Esophagus squamous epithelium (tissue), 5 donors: ENCODE data around the gene SLC22A31. TPM values are rescaled to one million over a fixed set of nuclear protein-coding genes. Genes with fewer than 3 reads are reported as not detected.

Experiments used
- DNase-seq: peaks from one replicate; lab custom pipeline; 2025; lab: John Stamatoyannopoulos, UW
- H3K27ac ChIP-seq, 4 donors: fragments of 200-600 bp; sonication (generic); one replicate each; pipeline ENCODE4 v1.5.1; 2016 to 2019; ENCODE audit warnings: mild to moderate bottlenecking in 1 of 4
- H3K27me3 ChIP-seq, 4 donors: fragments of 200-600 bp; sonication (generic); 1 replicate in 3 of 4; 2 replicates in 1 of 4; pipeline versions ENCODE4 v1.5.1 to v1.6.0; 2017 to 2021; ENCODE audit warnings: antibody characterized with exemption in 1 of 4
- H3K36me3 ChIP-seq, 3 donors: fragments of 200-600 bp; sonication (generic); one replicate each; pipeline ENCODE4 v1.5.1; 2016 to 2019
- H3K4me1 ChIP-seq, 3 donors: fragments of 200-600 bp; sonication (generic); one replicate each; pipeline ENCODE4 v1.5.1; 2017 to 2019
- H3K4me3 ChIP-seq, 4 donors: fragments of 200-600 bp; sonication (generic); 1 replicate in 3 of 4; 2 replicates in 1 of 4; pipeline ENCODE4 v1.5.1; 2016 to 2019; ENCODE audit warnings: mild to moderate bottlenecking in 2 of 4, moderate library complexity in 1 of 4
- H3K9me3 ChIP-seq, 3 donors: fragments of 200-600 bp; sonication (generic); one replicate each; pipeline ENCODE4 v1.5.1; 2016 to 2019
- CTCF ChIP-seq, 6 experiments: fragments of 450-650 bp in 4 of 6; fragments of 200-600 bp in 2 of 6; sonication (generic) in 2 of 6; IDR thresholded peaks; one replicate each; pipeline ENCODE4 v1.5.1; 2016 to 2019; ENCODE audit warnings: antibody characterized with exemption in 6 of 6, mild to moderate bottlenecking in 4 of 6, moderate library complexity in 4 of 6
- POLR2A ChIP-seq, 4 donors: fragments of 450-650 bp; IDR thresholded peaks; one replicate each; pipeline ENCODE4 v1.6.1; 2017; ENCODE audit warnings: antibody characterized with exemption in 4 of 4, mild to moderate bottlenecking in 4 of 4, moderate library complexity in 3 of 4
- WGBS, 2 donors: methylation state at CpG; one replicate each; pipeline ENCODE4 v1.1.5; 2018; 5-methylcytosine and 5-hydroxymethylcytosine counted together
- intact Hi-C: fragments of 100-400 bp; cut with DNase I; formaldehyde crosslinking; loops from one replicate; pipeline ENCODE4 v1.15.0; 2022
- total RNA-seq, 4 donors: library from RNA; depleted of rRNA; stranded (reverse); fragments of >200 nt; gene quantifications; one replicate each; pipeline ENCODE4 v1.1.0, GENCODE V29; 2016
- donor health status: DM: yes; HTN: yes; CAD: no.

The SLC22A31 gene
- total RNA-seq, 4 donors from 2014 or later = not detected

DNA sequence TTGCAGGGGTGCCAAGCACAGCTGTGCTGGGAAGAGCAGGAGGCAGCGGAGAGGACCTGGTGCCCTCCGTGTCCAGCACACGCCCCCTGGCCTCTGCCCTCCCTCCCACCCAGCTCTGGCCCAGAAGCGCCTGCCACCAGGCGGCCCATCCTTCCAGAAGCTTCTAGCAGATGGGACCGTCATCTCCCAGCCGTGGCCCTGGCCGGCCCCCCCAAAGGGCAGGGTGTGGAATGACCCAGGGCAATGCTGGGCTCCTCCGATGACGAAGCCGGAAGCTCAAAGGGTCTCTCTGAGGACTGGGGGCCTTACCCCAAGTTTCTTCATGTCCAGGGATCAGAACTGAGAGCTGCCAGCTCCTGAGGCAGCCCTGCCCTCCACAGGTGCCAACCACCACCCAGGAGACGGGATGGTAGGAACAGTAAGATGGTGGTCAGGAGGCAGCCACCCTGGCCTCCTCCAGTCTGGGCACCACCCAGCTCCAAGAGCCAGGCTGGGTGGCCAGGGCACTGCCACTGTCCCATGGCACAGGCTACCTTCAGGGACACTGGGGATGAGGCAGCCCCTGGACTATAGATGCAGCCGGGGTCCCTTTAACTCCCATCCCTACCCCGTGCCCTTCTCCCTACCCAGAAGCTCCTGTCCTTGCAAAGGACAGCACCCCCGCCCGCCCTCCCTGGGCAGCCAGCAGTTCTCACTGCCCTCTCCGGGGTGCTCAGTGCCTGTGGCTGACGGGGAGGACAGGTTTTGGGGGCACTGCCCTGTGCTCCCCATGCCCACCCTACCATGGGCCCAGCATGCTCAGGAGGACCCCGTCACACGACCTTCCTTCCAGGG is 35.3 kb downstream of the SLC22A31 start:
- H3K9me3 ChIP-seq = no peaks in the 10 kb centered on the region
- no peaks in the 10 kb centered on the region for H3K36me3 ChIP-seq
- 70 to 81% methylated on average over 2 to 4 of the region's 20 CpGs for WGBS, 2 donors
- intact Hi-C loops = loop anchor here (5.0 to 10.0 kb wide), 2 partner anchors 223 to 350 kb away; partner anchors contain the start of gene APRT
- peaks cover 0 to 93% (median 12%) of the 10 kb centered on the region in 4 donors for H3K27me3 ChIP-seq
- H3K4me1 ChIP-seq = peaks cover 5 to 13% (median 8%) of the 10 kb centered on the region in 3 donors
- no peak overlapping the region for H3K27ac ChIP-seq
- DNase-seq = no peak
- TF ChIP-seq CTCF (IDR thresholded peaks at IDR 0.05) (no peak), POLR2A (IDR thresholded peaks at IDR 0.05) (no peak)
- no peak overlapping the region for H3K4me3 ChIP-seq

GRCh38 chr16:89164436-89164835 is 35.9 kb downstream of the SLC22A31 start:
- no peak for TF ChIP-seq POLR2A (IDR thresholded peaks at IDR 0.05)
- no peak for TF ChIP-seq CTCF (IDR thresholded peaks at IDR 0.05)
- H3K27ac ChIP-seq = no peak overlapping the region
- no peaks in the 10 kb centered on the region for H3K9me3 ChIP-seq
- DNase-seq = no peak
- peaks cover 5 to 10% (median 8%) of the 10 kb centered on the region in 3 donors for H3K4me1 ChIP-seq
- H3K36me3 ChIP-seq = no peaks in the 10 kb centered on the region
- WGBS, 2 donors = 57 to 76% methylated on average over 9 to 10 of the region's 15 CpGs
- intact Hi-C loops = loop anchor here (10.0 kb wide), 1 partner anchor 350 kb away; the partner anchor contains the start of gene APRT
- H3K27me3 ChIP-seq = peaks cover 0 to 93% (median 7%) of the 10 kb centered on the region in 4 donors
- H3K4me3 ChIP-seq = no peak overlapping the region

GRCh38 chr16:89163297-89163696 is 37.0 kb downstream of the SLC22A31 start:
- peaks cover 0 to 85% (median 2%) of the 10 kb centered on the region in 4 donors for H3K27me3 ChIP-seq
- no peak overlapping the region for H3K4me3 ChIP-seq
- TF ChIP-seq CTCF (IDR thresholded peaks at IDR 0.05) = no peak
- no peak for TF ChIP-seq POLR2A (IDR thresholded peaks at IDR 0.05)
- H3K36me3 ChIP-seq = no peaks in the 10 kb centered on the region
- no peak for DNase-seq
- no peaks in the 10 kb centered on the region for H3K9me3 ChIP-seq
- H3K4me1 ChIP-seq = peaks cover 5 to 10% (median 8%) of the 10 kb centered on the region in 3 donors
- intact Hi-C loops = loop anchor here (10.0 kb wide), 1 partner anchor 348 kb away; the partner anchor contains the start of gene APRT
- no peak overlapping the region for H3K27ac ChIP-seq
- 69% methylated on average over 9 of the region's 9 CpGs for WGBS, 2 donors

DNA sequence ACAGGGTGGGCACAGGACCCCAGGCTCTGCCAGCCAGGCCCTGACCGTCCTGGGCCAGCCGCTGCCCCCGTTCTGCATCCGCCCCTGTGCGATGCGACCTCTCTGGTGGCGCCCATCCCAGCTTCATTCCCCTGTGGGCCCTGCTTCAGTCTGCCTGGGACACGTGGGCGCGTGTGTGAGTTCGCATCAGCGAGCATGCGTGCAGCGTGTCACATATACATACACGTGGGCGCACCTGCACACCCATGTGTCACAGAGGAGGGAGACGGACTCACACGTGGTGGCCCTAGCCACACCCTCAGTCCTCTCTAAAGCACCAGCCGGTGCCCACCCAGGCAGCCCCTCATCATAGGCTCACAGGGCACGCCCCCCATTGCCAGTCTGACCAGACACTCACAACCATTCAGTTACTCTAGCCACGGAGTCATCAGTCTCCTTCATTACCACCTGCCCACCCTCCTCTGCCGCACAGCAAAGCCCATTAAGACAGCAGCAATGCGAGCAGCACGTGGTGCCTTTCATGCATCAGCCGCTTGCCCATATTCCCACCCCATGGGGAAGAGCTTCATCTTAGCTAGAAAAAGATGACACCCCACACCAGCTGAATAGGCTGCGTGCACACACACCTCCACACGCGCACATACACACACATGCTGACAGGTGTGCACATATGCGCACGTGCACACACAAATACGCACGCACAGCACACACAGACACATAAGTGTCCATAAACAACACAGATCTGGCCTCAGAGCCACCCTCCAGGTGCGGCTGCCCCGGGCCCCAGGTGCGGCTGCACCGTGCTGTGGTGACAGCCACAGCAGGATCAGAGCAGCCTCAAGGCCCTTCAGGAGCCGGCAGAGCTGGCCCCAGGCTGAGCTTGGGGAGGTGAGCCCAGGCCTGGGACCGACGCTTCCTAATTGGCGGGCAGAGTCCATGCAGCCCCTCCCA is 38.3 kb downstream of the SLC22A31 start:
- no peak for DNase-seq
- no peak overlapping the region for H3K4me3 ChIP-seq
- 76 to 84% methylated on average over 16 to 21 of the region's 40 CpGs for WGBS, 2 donors
- no peak overlapping the region for H3K27ac ChIP-seq
- no peaks in the 10 kb centered on the region for H3K36me3 ChIP-seq
- TF ChIP-seq POLR2A (IDR thresholded peaks at IDR 0.05) (no peak), CTCF (IDR thresholded peaks at IDR 0.05) (no peak)
- intact Hi-C loops = loop anchor here (10.0 kb wide), 1 partner anchor 347 kb away; the partner anchor contains the start of gene APRT
- no peaks in the 10 kb centered on the region for H3K9me3 ChIP-seq
- H3K4me1 ChIP-seq = peaks cover 2 to 3% (median 2%) of the 10 kb centered on the region in 3 donors
- H3K27me3 ChIP-seq = peaks cover 0 to 73% (median 0%) of the 10 kb centered on the region in 4 donors
